ENCODE data around the gene TNFRSF17.
"Not testable (repeated sequence)": the region's sequence is repeated elsewhere in the genome, so short reads cannot be mapped to it uniquely, and the experiment has no call there.

TNFRSF17 gene

GRCh38 chr16:11968577-11968976 is 3.6 kb downstream of the TNFRSF17 start:
- in situ Hi-C loops (cut with MboI; ENCODE audit: low sequenced_read_pairs) = no loop called here

- in situ Hi-C loops (cut with MboI; ENCODE audit: low sequenced_read_pairs) = not testable (repeated sequence)
Measured at GRCh38 chr16:11970292-11970691, 5.3 kb downstream of the TNFRSF17 start.

- in situ Hi-C loops (cut with MboI; ENCODE audit: low sequenced_read_pairs) = no loop called here
Measured at GRCh38 chr16:11972128-11972527, 7.1 kb downstream of the TNFRSF17 start.

- in situ Hi-C loops (cut with MboI; ENCODE audit: low sequenced_read_pairs) = no loop called here
Measured at GRCh38 chr16:11973070-11973469, 8.1 kb downstream of the TNFRSF17 start.

- in situ Hi-C loops (cut with MboI; ENCODE audit: low sequenced_read_pairs) = no loop called here
Measured at GRCh38 chr16:11976850-11977375, 11.9 kb downstream of the TNFRSF17 start.

GRCh38 chr16:11977376-11978041 is 12.5 kb downstream of the TNFRSF17 start:
- in situ Hi-C loops (cut with MboI; ENCODE audit: low sequenced_read_pairs) = no loop called here

- in situ Hi-C loops (cut with MboI; ENCODE audit: low sequenced_read_pairs) = no loop called here
Measured at GRCh38 chr16:11978080-11978479, 13.1 kb downstream of the TNFRSF17 start.

- in situ Hi-C loops (cut with MboI; ENCODE audit: low sequenced_read_pairs) = no loop called here
Measured at GRCh38 chr16:11979013-11979672, 14.1 kb downstream of the TNFRSF17 start.

- in situ Hi-C loops (cut with MboI; ENCODE audit: low sequenced_read_pairs) = no loop called here
Measured at GRCh38 chr16:11980136-11980844, 15.3 kb downstream of the TNFRSF17 start.

- in situ Hi-C loops (cut with MboI; ENCODE audit: low sequenced_read_pairs) = no loop called here
Measured at GRCh38 chr16:11985250-11985649, 20.2 kb downstream of the TNFRSF17 start.

- in situ Hi-C loops (cut with MboI; ENCODE audit: low sequenced_read_pairs) = no loop called here
Measured at GRCh38 chr16:11986521-11987057, 21.6 kb downstream of the TNFRSF17 start.

GRCh38 chr16:11988258-11988978 is 23.4 kb downstream of the TNFRSF17 start:
- in situ Hi-C loops (cut with MboI; ENCODE audit: low sequenced_read_pairs) = no loop called here

GRCh38 chr16:11990702-11991390 is 25.8 kb downstream of the TNFRSF17 start:
- in situ Hi-C loops (cut with MboI; ENCODE audit: low sequenced_read_pairs) = no loop called here

GRCh38 chr16:11992008-11992584 is 27.1 kb downstream of the TNFRSF17 start:
- in situ Hi-C loops (cut with MboI; ENCODE audit: low sequenced_read_pairs) = no loop called here

GRCh38 chr16:11992586-11993524 is 27.8 kb downstream of the TNFRSF17 start:
- in situ Hi-C loops (cut with MboI; ENCODE audit: low sequenced_read_pairs) = no loop called here

GRCh38 chr16:11994143-11995119 is 29.4 kb downstream of the TNFRSF17 start:
- in situ Hi-C loops (cut with MboI; ENCODE audit: low sequenced_read_pairs) = no loop called here

GRCh38 chr16:11996433-11997330 is 31.7 kb downstream of the TNFRSF17 start:
- in situ Hi-C loops (cut with MboI; ENCODE audit: low sequenced_read_pairs) = no loop called here
